MCF 10A (cell line): Measurements from ENCODE around the gene LIN9. TPM values are rescaled to one million over a fixed set of nuclear protein-coding genes. Genes with fewer than 3 reads are reported as not detected.
"Not testable (repeated sequence)": the region's sequence is repeated elsewhere in the genome, so short reads cannot be mapped to it uniquely, and the experiment has no call there.

Experiments used
- BruUV-seq: library from RNA; stranded (reverse); fragments of 400-500 nt; replicated peaks from 2 replicates; lab custom pipeline; 2021; lab: Mats Ljungman, UMichigan
- CTCF ChIA-PET: fragments of 300-600 bp; sonication (Branson Sonifier 250); formaldehyde crosslinking; extraction: SDS; loops from one replicate; lab custom pipeline; 2021; ENCODE audit warnings: antibody characterized with exemption, inconsistent platforms; lab: Yijun Ruan, JAX
- POLR2A ChIA-PET: fragments of 300-600, 350-650 bp; sonication (Branson Sonifier 250); formaldehyde crosslinking; extraction: SDS; loops from one replicate; lab custom pipeline; 2020; ENCODE audit warnings: antibody characterized with exemption, inconsistent platforms; lab: Yijun Ruan, JAX
- DNase-seq: peaks from one replicate; pipeline ENCODE4 v3.0.0-alpha.2; 2018; ENCODE audit not compliant: unreplicated experiment
- H3K27ac Mint-ChIP-seq: one replicate; pipeline ENCODE4 v1.8.0; 2022; ENCODE audit warnings: mild to moderate bottlenecking, low read depth, mixed read lengths; ENCODE audit not compliant: unreplicated experiment
- H3K27me3 Mint-ChIP-seq: one replicate; pipeline ENCODE4 v1.8.0; 2022; ENCODE audit warnings: mixed read lengths; ENCODE audit not compliant: insufficient read depth, unreplicated experiment
- H3K36me3 Mint-ChIP-seq: one replicate; pipeline ENCODE4 v1.8.0; 2022; ENCODE audit warnings: mild to moderate bottlenecking, moderate library complexity, mixed read lengths; ENCODE audit not compliant: insufficient read depth, unreplicated experiment
- H3K4me1 Mint-ChIP-seq: one replicate; pipeline ENCODE4 v1.8.0; 2022; ENCODE audit warnings: mixed read lengths; ENCODE audit not compliant: insufficient read depth, unreplicated experiment
- H3K4me3 Mint-ChIP-seq: one replicate; pipeline ENCODE4 v1.8.0; 2022; ENCODE audit warnings: mild to moderate bottlenecking, moderate library complexity, mixed read lengths; ENCODE audit not compliant: unreplicated experiment
- H3K9me3 Mint-ChIP-seq: one replicate; pipeline ENCODE4 v1.8.0; 2022; ENCODE audit warnings: mixed read lengths; ENCODE audit not compliant: unreplicated experiment
- CTCF ChIP-seq: fragments of 200-600 bp; IDR thresholded peaks from one replicate; pipeline ENCODE4 v1.8.0; 2022; ENCODE audit warnings: antibody characterized with exemption, mild to moderate bottlenecking; ENCODE audit not compliant: unreplicated experiment
- intact Hi-C: fragments of 100-400 bp; cut with micrococcal nuclease; formaldehyde crosslinking; loops from 2 replicates; pipeline ENCODE4 v1.14.1; 2022
- total RNA-seq: library from RNA; stranded (reverse); gene quantifications from 2 replicates; pipeline ENCODE4 v1.2.3, GENCODE V29; 2022

The LIN9 gene
- total RNA-seq, 1 experiment from 2014 or later = 10.4 TPM

- Mint-ChIP-seq H3K27ac (no peak overlapping the region), H3K9me3 (no peaks in the 10 kb centered on the region), H3K27me3 (no peaks in the 10 kb centered on the region), H3K36me3 (no peaks in the 10 kb centered on the region), H3K4me1 (no peaks in the 10 kb centered on the region), H3K4me3 (no peak overlapping the region)
- ChIA-PET CTCF (interaction anchor here (0.6 to 0.7 kb wide), 2 partner anchors 63 to 213 kb away, joined by 3 to 4 read pairs; no protein-coding TSS in a partner anchor), POLR2A (interaction anchor here (1.0 kb wide), 1 partner anchor 9 kb away, joined by 3 read pairs; no protein-coding TSS in a partner anchor)
- no peak for DNase-seq
- no peak for TF ChIP-seq CTCF
- intact Hi-C loops = no loop called here
- no TSS peak for BruUV-seq
These were observed 41.0 kb upstream of the LIN9 start for GRCh38 chr1:226349801-226350518.

- DNase-seq = no peak
- intact Hi-C loops = no loop called here
- Mint-ChIP-seq H3K4me1 (no peaks in the 10 kb centered on the region), H3K27me3 (no peaks in the 10 kb centered on the region), H3K9me3 (no peaks in the 10 kb centered on the region), H3K4me3 (no peak overlapping the region), H3K36me3 (no peaks in the 10 kb centered on the region), H3K27ac (no peak overlapping the region)
- no TSS peak for BruUV-seq
- no peak for TF ChIP-seq CTCF
- ChIA-PET CTCF (interaction anchor here (0.6 to 0.7 kb wide), 2 partner anchors 64 to 212 kb away, joined by 3 to 4 read pairs; no protein-coding TSS in a partner anchor), POLR2A (interaction anchor here (0.5 kb wide), 1 partner anchor 57 kb away, joined by 3 read pairs; no protein-coding TSS in a partner anchor)
These were observed 40.1 kb upstream of the LIN9 start for GRCh38 chr1:226349081-226349480.

GRCh38 chr1:226344441-226345259, 35.7 kb upstream of the LIN9 start:
- BruUV-seq = no TSS peak
- CTCF ChIA-PET = interaction anchor here (0.6 to 1.4 kb wide), 5 partner anchors 11 to 269 kb away, joined by 3 read pairs; no protein-coding TSS in a partner anchor
- DNase-seq = no peak
- H3K27me3 Mint-ChIP-seq = no peaks in the 10 kb centered on the region
- no peaks in the 10 kb centered on the region for H3K36me3 Mint-ChIP-seq
- no peak overlapping the region for H3K27ac Mint-ChIP-seq
- POLR2A ChIA-PET = no interaction called here
- peaks cover 18% of the 10 kb centered on the region for H3K9me3 Mint-ChIP-seq
- TF ChIP-seq CTCF = no peak
- intact Hi-C loops = no loop called here
- H3K4me3 Mint-ChIP-seq = no peak overlapping the region
- H3K4me1 Mint-ChIP-seq = no peaks in the 10 kb centered on the region

- POLR2A ChIA-PET = no interaction called here
- BruUV-seq = no TSS peak
- H3K9me3 Mint-ChIP-seq = peaks cover 18% of the 10 kb centered on the region
- no peaks in the 10 kb centered on the region for H3K4me1 Mint-ChIP-seq
- H3K27me3 Mint-ChIP-seq = no peaks in the 10 kb centered on the region
- no peak overlapping the region for H3K27ac Mint-ChIP-seq
- intact Hi-C loops = no loop called here
- no peak overlapping the region for H3K4me3 Mint-ChIP-seq
- CTCF ChIA-PET = interaction anchor here (1.7 kb wide), 1 partner anchor 32 kb away, joined by 3 read pairs; no protein-coding TSS in a partner anchor
- DNase-seq = no peak
- no peak for TF ChIP-seq CTCF
- H3K36me3 Mint-ChIP-seq = no peaks in the 10 kb centered on the region
These were observed 33.7 kb upstream of the LIN9 start for GRCh38 chr1:226342656-226343055.

GRCh38 chr1:226340111-226340510, 31.1 kb upstream of the LIN9 start:
- H3K36me3 Mint-ChIP-seq, POLR2A ChIA-PET, H3K27me3 Mint-ChIP-seq, H3K4me3 Mint-ChIP-seq, H3K4me1 Mint-ChIP-seq, BruUV-seq, DNase-seq, intact Hi-C loops, H3K27ac Mint-ChIP-seq: not testable (repeated sequence)
- CTCF ChIA-PET = interaction anchor here (1.4 kb wide), 1 partner anchor 215 kb away, joined by 5 read pairs; no protein-coding TSS in a partner anchor
- H3K9me3 Mint-ChIP-seq = peaks cover 18% of the 10 kb centered on the region
